Stomach (tissue), 9 donors: ENCODE results near the gene PCDHGB4. TPM values are rescaled to one million over a fixed set of nuclear protein-coding genes. Genes with fewer than 3 reads are reported as not detected.
"Not testable (repeated sequence)": the region's sequence is repeated elsewhere in the genome, so short reads cannot be mapped to it uniquely, and the experiment has no call there.

Experiments
- DNase-seq, 2 donors: peaks; one replicate each; pipeline versions ENCODE4 v3.0.0 to v3.0.0-alpha.2; 2013 to 2019
- H3K27ac ChIP-seq, 5 donors: fragments of 200-600 bp in 4 of 5; sonication (generic) in 4 of 5; one replicate each; pipeline ENCODE4 v1.5.1; 2013 to 2019; ENCODE audit warnings: mild to moderate bottlenecking in 1 of 5, moderate library complexity in 1 of 5
- H3K27me3 ChIP-seq, 3 donors: fragments of 200-600 bp; sonication (generic); one replicate each; pipeline ENCODE4 v1.5.1; 2017 to 2019; ENCODE audit warnings: mixed run types in 1 of 3
- H3K36me3 ChIP-seq, 4 donors: fragments of 200-600 bp; sonication (generic); 1 replicate in 3 of 4; 2 replicates in 1 of 4; pipeline ENCODE4 v1.5.1; 2016 to 2019
- H3K4me1 ChIP-seq, 4 donors: fragments of 200-600 bp; sonication (generic); one replicate each; pipeline ENCODE4 v1.5.1; 2016 to 2019
- H3K4me3 ChIP-seq, 4 donors: fragments of 200-600 bp; sonication (generic) in 3 of 4; one replicate each; pipeline ENCODE4 v1.5.1; 2016 to 2019; ENCODE audit warnings: mild to moderate bottlenecking in 1 of 4
- H3K9me3 ChIP-seq, 4 donors: fragments of 200-600 bp; sonication (generic); one replicate each; pipeline ENCODE4 v1.5.1; 2016 to 2019
- EP300 ChIP-seq: sonication (generic); formaldehyde crosslinking; IDR thresholded peaks from one replicate; pipeline ENCODE4 v1.6.1; 2017; ENCODE audit warnings: antibody characterized with exemption
- POLR2A ChIP-seq, 4 donors: fragments of 450-650 bp; IDR thresholded peaks; one replicate each; pipeline ENCODE4 v1.6.1; 2016; ENCODE audit warnings: antibody characterized with exemption in 4 of 4, control low read depth in 2 of 4, mild to moderate bottlenecking in 1 of 4, moderate library complexity in 1 of 4
- POLR2AphosphoS5 ChIP-seq, 3 donors: sonication (generic); formaldehyde crosslinking; IDR thresholded peaks; one replicate each; pipeline ENCODE4 v1.6.1; 2016; ENCODE audit warnings: antibody characterized with exemption in 3 of 3
- WGBS, 5 donors: extraction: QIAGEN DNeasy Blood & Tissue Kit in 3 of 5; methylation state at CpG; one replicate each; pipeline versions ENCODE4 v1.1.5 to v1.1.7; 2013 to 2018; 5-methylcytosine and 5-hydroxymethylcytosine counted together
- intact Hi-C: fragments of 100-400 bp; cut with DNase I; formaldehyde crosslinking; loops from one replicate; pipeline ENCODE4 v1.15.1; 2023; ENCODE audit warnings: low total_unique reads
- polyA plus RNA-seq, 3 donors: library from polyadenylated mRNA; stranded (reverse); fragments of 200-250 nt; gene quantifications; one replicate each; pipeline ENCODE4 v1.2.3, GENCODE V29; 2013
- total RNA-seq, 5 donors: library from RNA; depleted of rRNA; stranded (reverse); fragments of >200 nt; gene quantifications; one replicate each; pipeline versions ENCODE4 v1.1.0 to v1.2.3, GENCODE V29; 2014 to 2016
- TF ChIP-seq, protein P1 (sequence below), 7 experiments: fragments of 450-650 bp in 4 of 7; fragments of 200-600 bp in 3 of 7; sonication (generic) in 3 of 7; IDR thresholded peaks; one replicate each; pipeline ENCODE4 v1.5.1; 2016 to 2019; ENCODE audit warnings: antibody characterized with exemption in 7 of 7, control low read depth in 2 of 7, mild to moderate bottlenecking in 1 of 7
- donor health status: healthy with polysubstance abuse.
- donor health status: Bipolar disorder and iron deficiency.
- donor health status: healthy.

Gene PCDHGB4
- total and polyA plus RNA-seq, 8 donors: 0.12 to 12.1 (median 0.45) TPM; not detected in 1

GRCh38 chr5:141371572-141372475 is 15.7 kb upstream of the PCDHGB4 start:
- Histone ChIP-seq H3K27me3 (peaks cover 0 to 65% (median 27%) of the 10 kb centered on the region in 3 donors), H3K4me1 (no peaks in the 10 kb centered on the region), H3K27ac (no peak overlapping the region), H3K9me3 (peaks cover 57 to 100% (median 85%) of the 10 kb centered on the region in 4 donors), H3K4me3 (no peak overlapping the region), H3K36me3 (peaks cover 0 to 11% (median 0%) of the 10 kb centered on the region in 4 donors)
- TF ChIP-seq EP300: no peak
- TF ChIP-seq POLR2A (IDR thresholded peaks at IDR 0.05): no peak
- DNase-seq: no peak
- intact Hi-C loops: no loop called here
- 34 to 41% (median 36%) methylated on average over 47 to 69 of the region's 69 CpGs for WGBS, 5 donors

DNA sequence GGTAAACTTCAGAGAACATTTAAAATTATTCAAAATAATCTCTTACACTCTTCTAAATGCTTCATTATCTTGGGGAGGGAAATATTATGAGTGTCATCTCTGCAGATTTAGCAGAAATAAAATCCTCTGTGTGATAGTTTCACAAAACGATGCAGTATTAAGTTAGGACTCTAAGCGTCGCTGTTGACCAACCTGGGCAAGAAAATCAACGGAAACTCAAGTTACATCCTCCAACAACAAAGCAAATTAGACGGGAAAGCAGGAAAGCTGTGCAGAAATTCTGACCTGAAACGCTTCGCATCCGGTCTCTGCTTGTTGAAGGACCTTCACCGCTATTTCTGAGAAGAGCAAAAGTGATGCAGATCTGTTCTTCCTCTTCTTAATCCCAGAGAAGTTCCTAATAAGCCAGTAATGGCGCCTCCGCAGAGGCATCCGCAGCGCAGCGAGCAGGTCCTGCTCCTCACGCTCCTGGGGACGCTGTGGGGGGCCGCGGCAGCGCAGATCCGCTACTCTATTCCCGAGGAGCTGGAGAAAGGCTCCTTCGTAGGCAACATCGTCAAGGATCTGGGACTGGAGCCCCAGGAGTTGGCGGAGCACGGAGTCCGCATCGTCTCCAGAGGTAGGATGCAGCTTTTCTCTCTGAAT is 13.7 kb upstream of the PCDHGB4 start, which contains the start of gene PCDHGA6:
PCDHGA6 (plus strand) TSS at position 219 of the 645 bp plus-strand sequence; CDS start at position 412, 193 bp downstream.
- WGBS, 5 donors: 16 to 27% (median 21%) methylated on average over 17 to 27 of the region's 27 CpGs
- peak in 1 of 2 donors; percentile 27 for DNase-seq
- intact Hi-C loops: no loop called here
- TF ChIP-seq, protein P1, sequence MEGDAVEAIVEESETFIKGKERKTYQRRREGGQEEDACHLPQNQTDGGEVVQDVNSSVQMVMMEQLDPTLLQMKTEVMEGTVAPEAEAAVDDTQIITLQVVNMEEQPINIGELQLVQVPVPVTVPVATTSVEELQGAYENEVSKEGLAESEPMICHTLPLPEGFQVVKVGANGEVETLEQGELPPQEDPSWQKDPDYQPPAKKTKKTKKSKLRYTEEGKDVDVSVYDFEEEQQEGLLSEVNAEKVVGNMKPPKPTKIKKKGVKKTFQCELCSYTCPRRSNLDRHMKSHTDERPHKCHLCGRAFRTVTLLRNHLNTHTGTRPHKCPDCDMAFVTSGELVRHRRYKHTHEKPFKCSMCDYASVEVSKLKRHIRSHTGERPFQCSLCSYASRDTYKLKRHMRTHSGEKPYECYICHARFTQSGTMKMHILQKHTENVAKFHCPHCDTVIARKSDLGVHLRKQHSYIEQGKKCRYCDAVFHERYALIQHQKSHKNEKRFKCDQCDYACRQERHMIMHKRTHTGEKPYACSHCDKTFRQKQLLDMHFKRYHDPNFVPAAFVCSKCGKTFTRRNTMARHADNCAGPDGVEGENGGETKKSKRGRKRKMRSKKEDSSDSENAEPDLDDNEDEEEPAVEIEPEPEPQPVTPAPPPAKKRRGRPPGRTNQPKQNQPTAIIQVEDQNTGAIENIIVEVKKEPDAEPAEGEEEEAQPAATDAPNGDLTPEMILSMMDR (IDR thresholded peaks at IDR 0.05): no peak
- no peak for TF ChIP-seq POLR2AphosphoS5 (IDR thresholded peaks at IDR 0.05)
- no peak for TF ChIP-seq EP300
- TF ChIP-seq POLR2A (IDR thresholded peaks at IDR 0.05): no peak
- no peaks in the 10 kb centered on the region for H3K4me1 ChIP-seq
- H3K27me3 ChIP-seq: peaks cover 0 to 73% (median 22%) of the 10 kb centered on the region in 3 donors
- H3K36me3 ChIP-seq: peaks cover 0 to 11% (median 0%) of the 10 kb centered on the region in 4 donors
- peak within 1 kb of the TSS in 2 of 4 donors; percentile 0 to 23 for H3K4me3 ChIP-seq
- peaks cover 54 to 100% (median 89%) of the 10 kb centered on the region in 4 donors for H3K9me3 ChIP-seq
- H3K27ac ChIP-seq: no peak within 1 kb of the TSS

GRCh38 chr5:141374627-141375026 is 12.9 kb upstream of the PCDHGB4 start:
- Histone ChIP-seq H3K4me3 (no peak overlapping the region), H3K36me3 (peaks cover 0 to 11% (median 0%) of the 10 kb centered on the region in 4 donors), H3K9me3 (peaks cover 54 to 100% (median 89%) of the 10 kb centered on the region in 4 donors), H3K27ac (no peak overlapping the region), H3K27me3 (peaks cover 0 to 73% (median 22%) of the 10 kb centered on the region in 3 donors), H3K4me1 (no peaks in the 10 kb centered on the region)
- DNase-seq: no peak
- intact Hi-C loops: no loop called here
- 53 to 69% (median 56%) methylated on average over 13 to 14 of the region's 14 CpGs for WGBS, 5 donors
- TF ChIP-seq EP300 (no peak), POLR2A (IDR thresholded peaks at IDR 0.05) (no peak), POLR2AphosphoS5 (IDR thresholded peaks at IDR 0.05) (no peak)
- TF ChIP-seq, protein P1 (IDR thresholded peaks at IDR 0.05): no peak

- H3K4me1 ChIP-seq, DNase-seq, H3K27ac ChIP-seq, intact Hi-C loops, H3K4me3 ChIP-seq: not testable (repeated sequence)
- H3K27me3 ChIP-seq: peaks cover 0 to 67% (median 16%) of the 10 kb centered on the region in 3 donors
- peaks cover 51 to 99% (median 87%) of the 10 kb centered on the region in 4 donors for H3K9me3 ChIP-seq
- H3K36me3 ChIP-seq: peaks cover 0 to 11% (median 0%) of the 10 kb centered on the region in 4 donors
- 37 to 57% (median 46%) methylated on average over 18 to 40 of the region's 48 CpGs for WGBS, 5 donors
These were observed 11.9 kb upstream of the PCDHGB4 start for GRCh38 chr5:141375444-141376155.
